ENCODE measurements around the gene ZNF275.
"Not testable (repeated sequence)": the region's sequence is repeated elsewhere in the genome, so short reads cannot be mapped to it uniquely, and the experiment has no call there.

ZNF275 gene

GRCh38 chrX:153388722-153389459 is 54.9 kb downstream of the ZNF275 start:
- DNase-seq, result no peak

GRCh38 chrX:153389460-153389768 is 55.5 kb downstream of the ZNF275 start:
- DNase-seq, result not testable (repeated sequence)

- no peak for DNase-seq
Observed at GRCh38 chrX:153392642-153393321, 58.8 kb downstream of the ZNF275 start.

- DNase-seq, result no peak
Observed at GRCh38 chrX:153394612-153395011, 60.7 kb downstream of the ZNF275 start.

GRCh38 chrX:153395613-153396319 is 61.8 kb downstream of the ZNF275 start:
- DNase-seq, result no peak

GRCh38 chrX:153396320-153397195 is 62.6 kb downstream of the ZNF275 start:
- DNase-seq, result no peak

GRCh38 chrX:153397256-153397960 is 63.5 kb downstream of the ZNF275 start:
- no peak for DNase-seq

GRCh38 chrX:153398275-153398960 is 64.5 kb downstream of the ZNF275 start:
- no peak for DNase-seq

GRCh38 chrX:153400146-153401132 is 66.5 kb downstream of the ZNF275 start:
- DNase-seq, result peak; percentile 51 to 77 (median 60)

- no peak for DNase-seq
Observed at GRCh38 chrX:153401133-153401764, 67.3 kb downstream of the ZNF275 start, which contains the start of gene PNMA6E. Gene PNMA6E (minus strand): TSS chrX:153401350. CDS start chrX:153398849, 2,501 bp downstream.

Measured in suppressor macrophage treated with lipopolysaccharide for 1 hour (primary cell).